Prostate gland (tissue), 2 donors: ENCODE data around the gene DNAL4. TPM values are rescaled to one million over a fixed set of nuclear protein-coding genes. Genes with fewer than 3 reads are reported as not detected.

Source experiments
- DNase-seq: peaks from one replicate; pipeline ENCODE4 v3.0.0-alpha.2; 2019; ENCODE audit warnings: low spot score
- H3K27ac ChIP-seq, 2 donors: fragments of 200-600 bp; sonication (generic); 2 replicates each; pipeline ENCODE4 v1.5.1; 2017 to 2019
- H3K27me3 ChIP-seq: fragments of 200-600 bp; sonication (generic); replicated peaks from 2 replicates; pipeline ENCODE4 v1.5.1; 2019; ENCODE audit not compliant: insufficient read depth
- H3K36me3 ChIP-seq, 2 donors: fragments of 200-600 bp; sonication (generic); 1 replicate in 1 of 2; 2 replicates in 1 of 2; pipeline versions ENCODE4 v1.5.1 to v1.8.1; 2017 to 2019
- H3K4me1 ChIP-seq: fragments of 200-600 bp; sonication (generic); replicated peaks from 2 replicates; pipeline ENCODE4 v1.5.1; 2019
- H3K4me3 ChIP-seq, 2 donors: fragments of 200-600 bp; sonication (generic); 2 replicates each; pipeline ENCODE4 v1.5.1; 2017 to 2019
- H3K9me3 ChIP-seq: fragments of 200-600 bp; sonication (generic); 2 replicates; pipeline ENCODE4 v1.5.1; 2017
- POLR2A ChIP-seq: fragments of 450-650 bp; IDR thresholded peaks from one replicate; pipeline ENCODE4 v1.6.1; 2016; ENCODE audit warnings: antibody characterized with exemption, mild to moderate bottlenecking
- POLR2AphosphoS5 ChIP-seq: sonication (generic); formaldehyde crosslinking; IDR thresholded peaks from one replicate; pipeline ENCODE4 v1.6.1; 2017; ENCODE audit warnings: antibody characterized with exemption
- WGBS: methylation state at CpG from one replicate; pipeline ENCODE4 v1.1.5; 2018; 5-methylcytosine and 5-hydroxymethylcytosine counted together
- intact Hi-C: fragments of 100-400 bp; cut with DNase I; formaldehyde crosslinking; loops from one replicate; pipeline ENCODE4 v1.14.2; 2022
- total RNA-seq, 2 donors: library from RNA; depleted of rRNA; stranded (reverse); fragments of >200 nt; gene quantifications; one replicate each; pipeline ENCODE4 v1.1.0, GENCODE V29; 2016
- TF ChIP-seq, protein P1 (sequence below), 4 experiments: fragments of 200-600 bp in 2 of 4; fragments of 450-650 bp in 2 of 4; sonication (generic) in 2 of 4; IDR thresholded peaks; 1 replicate in 3 of 4; 2 replicates in 1 of 4; pipeline ENCODE4 v1.5.1; 2016 to 2019; ENCODE audit warnings: antibody characterized with exemption in 4 of 4, mild to moderate bottlenecking in 2 of 4, moderate library complexity in 2 of 4

DNAL4 gene
- total RNA-seq, 2 donors from 2014 or later = 36.9 to 41.8 TPM

DNA sequence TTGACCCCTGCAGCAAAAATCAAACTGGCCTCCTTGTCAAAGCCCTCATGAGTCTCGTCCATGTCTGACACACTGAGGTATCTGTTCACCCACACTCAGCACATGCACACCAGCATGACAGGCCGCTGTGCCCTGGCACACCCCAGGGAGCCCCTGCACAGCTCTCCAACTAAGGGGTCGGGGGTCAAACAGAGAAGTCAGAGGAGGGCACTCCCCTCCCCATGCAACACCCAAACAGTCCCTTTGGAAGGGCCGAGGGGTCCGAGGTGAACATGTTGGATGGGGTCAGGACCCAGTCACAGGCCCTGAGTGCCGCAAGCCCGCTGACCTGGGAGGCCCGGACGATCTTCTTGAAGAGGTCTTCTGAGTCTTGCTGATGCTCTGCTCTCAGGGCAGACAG is 52.8 kb downstream of the DNAL4 start:
- WGBS = 89% methylated on average over 9 of the region's 9 CpGs
- Histone ChIP-seq H3K36me3 (peaks cover 76 to 80% of the 10 kb centered on the region in 2 donors), H3K27ac (no peak overlapping the region), H3K27me3 (no peaks in the 10 kb centered on the region), H3K9me3 (no peaks in the 10 kb centered on the region), H3K4me3 (no peak overlapping the region), H3K4me1 (no peaks in the 10 kb centered on the region)
- DNase-seq = no peak
- intact Hi-C loops = no loop called here
- TF ChIP-seq, protein P1, sequence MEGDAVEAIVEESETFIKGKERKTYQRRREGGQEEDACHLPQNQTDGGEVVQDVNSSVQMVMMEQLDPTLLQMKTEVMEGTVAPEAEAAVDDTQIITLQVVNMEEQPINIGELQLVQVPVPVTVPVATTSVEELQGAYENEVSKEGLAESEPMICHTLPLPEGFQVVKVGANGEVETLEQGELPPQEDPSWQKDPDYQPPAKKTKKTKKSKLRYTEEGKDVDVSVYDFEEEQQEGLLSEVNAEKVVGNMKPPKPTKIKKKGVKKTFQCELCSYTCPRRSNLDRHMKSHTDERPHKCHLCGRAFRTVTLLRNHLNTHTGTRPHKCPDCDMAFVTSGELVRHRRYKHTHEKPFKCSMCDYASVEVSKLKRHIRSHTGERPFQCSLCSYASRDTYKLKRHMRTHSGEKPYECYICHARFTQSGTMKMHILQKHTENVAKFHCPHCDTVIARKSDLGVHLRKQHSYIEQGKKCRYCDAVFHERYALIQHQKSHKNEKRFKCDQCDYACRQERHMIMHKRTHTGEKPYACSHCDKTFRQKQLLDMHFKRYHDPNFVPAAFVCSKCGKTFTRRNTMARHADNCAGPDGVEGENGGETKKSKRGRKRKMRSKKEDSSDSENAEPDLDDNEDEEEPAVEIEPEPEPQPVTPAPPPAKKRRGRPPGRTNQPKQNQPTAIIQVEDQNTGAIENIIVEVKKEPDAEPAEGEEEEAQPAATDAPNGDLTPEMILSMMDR (IDR thresholded peaks at IDR 0.05) = no peak
- TF ChIP-seq POLR2A (no peak), POLR2AphosphoS5 (no peak)

DNA sequence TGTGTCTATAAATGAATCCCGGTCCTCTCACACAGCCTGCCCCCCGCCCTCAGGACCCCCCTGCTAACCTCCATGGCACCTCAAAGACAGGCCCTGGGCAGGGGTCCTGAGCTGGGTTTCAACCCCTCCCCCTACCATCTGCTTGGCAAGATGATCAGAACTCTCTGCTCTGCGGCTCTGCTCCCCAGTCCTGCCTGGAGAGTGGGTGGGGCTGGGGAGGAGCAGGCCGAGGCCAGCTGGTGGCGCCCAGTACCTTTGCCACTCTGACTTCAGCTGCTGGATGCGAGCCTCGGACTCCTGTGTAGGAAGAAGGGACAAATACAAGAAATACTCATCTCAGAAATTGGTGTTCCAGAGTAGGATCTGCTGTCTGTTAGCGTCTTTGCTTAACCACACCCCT is 53.2 kb downstream of the DNAL4 start:
- WGBS = 67% methylated on average over 7 of the region's 8 CpGs
- no peaks in the 10 kb centered on the region for H3K4me1 ChIP-seq
- no peak overlapping the region for H3K27ac ChIP-seq
- H3K36me3 ChIP-seq = peaks cover 76% of the 10 kb centered on the region in 2 donors
- DNase-seq = no peak
- H3K27me3 ChIP-seq = no peaks in the 10 kb centered on the region
- H3K9me3 ChIP-seq = no peaks in the 10 kb centered on the region
- intact Hi-C loops = no loop called here
- no peak overlapping the region for H3K4me3 ChIP-seq
- no peak for TF ChIP-seq POLR2AphosphoS5
- TF ChIP-seq, protein P1 (IDR thresholded peaks at IDR 0.05) = no peak
- TF ChIP-seq POLR2A = no peak

DNA sequence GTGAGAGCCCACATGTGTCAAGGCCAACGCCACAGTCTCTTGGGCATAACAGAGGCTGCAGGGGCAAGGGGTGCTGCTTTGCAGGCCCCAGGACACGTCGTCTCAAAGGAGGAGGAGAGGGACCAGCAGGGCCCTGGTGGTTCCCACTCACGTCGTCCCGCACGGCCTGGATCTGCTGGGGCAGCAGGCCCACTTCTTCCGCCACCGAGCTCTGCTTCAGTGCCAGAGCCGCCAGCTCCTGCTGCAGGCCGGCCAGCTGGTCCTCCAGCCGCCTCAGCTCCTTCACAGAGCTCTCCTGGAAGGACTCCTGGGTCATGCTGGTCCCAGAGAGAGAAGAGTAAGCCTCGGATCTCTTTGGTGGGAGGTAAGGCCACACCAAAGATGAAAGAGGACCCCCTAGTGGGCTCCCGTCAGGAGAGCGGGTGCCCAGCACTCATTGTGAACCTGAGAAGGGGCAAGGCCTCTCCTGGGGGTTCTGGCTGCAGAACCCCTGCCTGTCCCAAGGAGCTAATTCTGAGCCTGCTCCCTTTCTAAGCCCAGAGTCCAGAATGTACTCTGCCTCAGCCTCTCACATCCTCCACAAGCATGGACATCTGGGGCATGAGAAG is 53.7 kb downstream of the DNAL4 start:
- Histone ChIP-seq H3K4me3 (no peak overlapping the region), H3K27me3 (no peaks in the 10 kb centered on the region), H3K36me3 (peaks cover 71 to 77% of the 10 kb centered on the region in 2 donors), H3K9me3 (no peaks in the 10 kb centered on the region), H3K27ac (no peak overlapping the region), H3K4me1 (no peaks in the 10 kb centered on the region)
- no peak for DNase-seq
- intact Hi-C loops = no loop called here
- WGBS = 89% methylated on average over 11 of the region's 15 CpGs
- no peak for TF ChIP-seq POLR2A
- TF ChIP-seq, protein P1 (IDR thresholded peaks at IDR 0.05) = no peak
- TF ChIP-seq POLR2AphosphoS5 = no peak

DNA sequence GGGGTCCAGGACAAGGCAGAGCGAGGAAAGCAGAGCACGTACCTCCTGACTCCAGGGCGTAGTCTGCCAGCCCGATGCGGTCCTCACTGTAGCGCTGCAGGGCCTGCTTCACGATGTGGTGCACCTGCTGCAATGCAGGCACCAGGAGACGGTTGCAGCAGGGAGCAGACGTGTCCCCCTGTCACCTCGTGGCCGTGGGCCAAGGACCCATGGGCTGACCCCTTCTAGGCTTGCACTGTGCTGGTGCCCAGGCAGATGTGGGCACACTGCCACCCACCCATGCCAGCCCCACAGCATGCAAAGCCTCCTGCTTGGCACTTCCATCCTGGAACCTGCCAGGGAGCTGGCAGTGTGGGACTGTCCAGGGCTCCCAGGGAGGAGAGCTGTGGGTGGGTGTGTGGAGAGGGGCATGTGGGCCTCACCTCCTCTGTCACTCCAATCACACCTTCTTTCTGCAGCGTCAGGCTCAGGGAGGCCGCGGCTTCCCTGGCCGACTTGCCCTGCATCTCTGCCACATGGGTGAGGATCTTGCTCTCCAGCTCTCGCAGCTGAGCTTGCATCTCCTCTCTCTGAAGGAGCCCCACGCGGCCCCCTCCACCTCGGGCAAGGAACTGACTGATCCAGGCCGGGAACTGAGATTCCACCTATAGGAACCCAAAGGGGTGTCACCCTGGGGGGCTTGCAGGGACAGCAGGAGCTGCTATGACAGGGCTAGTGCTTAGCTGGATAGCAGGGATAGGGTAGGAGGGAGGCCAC is 54.5 kb downstream of the DNAL4 start:
- WGBS = 93% methylated on average over 19 of the region's 20 CpGs
- Histone ChIP-seq H3K27me3 (no peaks in the 10 kb centered on the region), H3K27ac (no peak overlapping the region), H3K4me1 (no peaks in the 10 kb centered on the region), H3K4me3 (no peak overlapping the region), H3K36me3 (peaks cover 63 to 72% of the 10 kb centered on the region in 2 donors), H3K9me3 (no peaks in the 10 kb centered on the region)
- no peak for DNase-seq
- TF ChIP-seq POLR2A = no peak
- TF ChIP-seq, protein P1 (IDR thresholded peaks at IDR 0.05) = no peak
- no peak for TF ChIP-seq POLR2AphosphoS5
- intact Hi-C loops = no loop called here
